KBM-7 (cell line): Measurements from ENCODE around the gene FAM118A.
"Not testable (repeated sequence)": the region's sequence is repeated elsewhere in the genome, so short reads cannot be mapped to it uniquely, and the experiment has no call there.

Experiments
- DNase-seq: peaks from one replicate; pipeline ENCODE4 v3.0.0-alpha.2; 2015
- in situ Hi-C: fragments of 300-500 bp; cut with MboI; formaldehyde crosslinking; loops from 2 replicates; pipeline ENCODE4 v1.14.3; 2020; ENCODE audit warnings: low sequenced_read_pairs, low pct_unique_long_range_greater_than_20kb, mixed read lengths

FAM118A gene

DNA sequence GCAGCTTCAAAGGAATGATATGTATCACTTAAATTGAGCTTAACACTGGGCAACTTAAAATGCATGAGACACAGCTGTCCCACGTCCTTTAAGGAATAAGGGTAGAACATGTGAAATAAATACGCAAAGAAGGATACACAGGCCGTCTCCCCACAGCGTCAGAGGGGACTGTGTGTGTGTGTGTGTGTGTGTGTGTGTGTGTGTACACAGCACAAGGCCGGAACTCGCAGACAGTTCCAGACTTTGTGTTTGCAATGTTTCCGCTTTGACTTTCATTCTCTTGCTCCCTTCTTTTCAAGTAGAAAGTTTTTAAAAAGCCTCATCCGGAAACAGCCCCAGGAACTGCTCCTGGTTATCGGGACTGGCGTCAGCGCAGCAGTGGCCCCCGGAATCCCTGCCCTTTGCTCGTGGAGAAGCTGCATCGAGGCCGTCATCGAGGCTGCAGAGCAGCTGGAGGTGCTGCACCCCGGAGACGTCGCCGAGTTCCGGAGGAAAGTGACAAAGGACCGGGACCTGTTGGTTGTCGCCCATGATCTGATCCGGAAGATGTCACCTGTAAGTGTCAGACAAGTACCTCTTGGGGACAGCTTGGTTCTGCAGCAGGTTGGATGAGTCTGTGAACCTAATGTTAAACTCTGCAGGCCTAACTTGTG lies 13.3 kb downstream of the FAM118A start:
- in situ Hi-C loops = no loop called here
- no peak for DNase-seq

DNA sequence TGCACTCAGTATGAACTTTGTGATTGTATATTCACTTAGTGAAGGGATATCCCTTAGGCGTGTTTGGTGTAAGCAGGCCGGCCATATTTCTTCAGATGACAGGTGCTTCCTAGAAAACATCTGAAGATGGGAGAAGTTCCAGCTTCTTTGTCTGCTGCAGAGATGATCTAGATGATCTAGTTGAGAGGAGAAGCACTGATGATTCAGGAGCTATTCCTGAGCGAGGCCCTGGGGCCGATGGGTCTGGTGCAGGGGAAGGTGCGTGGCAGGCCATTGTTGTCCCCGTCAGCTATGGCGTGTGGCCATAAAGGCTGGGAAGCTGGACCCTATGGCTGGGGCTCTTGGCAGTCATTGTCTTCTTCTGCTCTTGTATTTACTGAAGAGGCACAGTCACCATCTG lies 14.0 kb downstream of the FAM118A start:
- DNase-seq = no peak
- in situ Hi-C loops = no loop called here

DNA sequence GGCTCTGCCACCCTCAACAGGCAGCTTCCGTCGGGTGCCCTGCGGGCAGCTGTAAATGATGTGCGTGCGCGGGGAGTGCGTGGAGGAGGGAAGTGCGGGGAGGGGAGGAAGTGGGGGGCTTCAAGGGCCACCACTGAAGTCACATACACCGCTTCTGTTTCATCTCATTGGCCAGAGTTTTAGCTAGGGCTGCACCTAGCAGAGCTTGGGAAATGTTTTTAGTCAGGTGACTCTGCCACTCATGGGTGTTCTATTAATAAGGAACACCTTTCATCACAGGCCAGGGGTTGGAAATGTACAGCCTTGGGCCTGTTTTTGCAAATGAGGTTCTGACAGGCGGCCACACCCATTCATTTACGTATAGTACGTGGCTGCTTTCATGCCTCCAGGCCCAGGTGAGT lies 14.6 kb downstream of the FAM118A start:
- DNase-seq = no peak
- in situ Hi-C loops = no loop called here

DNA sequence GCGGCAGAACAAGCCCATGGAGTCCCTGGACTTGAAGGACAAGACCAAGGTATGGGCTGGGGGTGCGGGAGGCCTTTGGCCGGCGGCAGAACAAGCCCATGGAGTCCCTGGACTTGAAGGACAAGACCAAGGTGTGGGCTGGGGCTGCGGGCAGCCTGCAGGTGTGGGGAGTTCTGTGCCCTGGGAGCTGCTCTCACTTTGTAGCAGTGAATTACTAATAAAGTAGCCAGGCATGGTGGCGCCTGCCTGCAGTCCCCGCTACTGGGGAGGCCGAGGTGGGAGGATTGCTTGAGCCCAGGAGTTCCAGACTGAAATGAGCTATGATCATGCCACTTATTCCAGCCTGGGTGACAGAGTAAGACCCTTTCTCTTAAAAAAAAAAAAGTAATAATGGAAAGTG lies 18.5 kb downstream of the FAM118A start:
- in situ Hi-C loops, DNase-seq: not testable (repeated sequence)

DNA sequence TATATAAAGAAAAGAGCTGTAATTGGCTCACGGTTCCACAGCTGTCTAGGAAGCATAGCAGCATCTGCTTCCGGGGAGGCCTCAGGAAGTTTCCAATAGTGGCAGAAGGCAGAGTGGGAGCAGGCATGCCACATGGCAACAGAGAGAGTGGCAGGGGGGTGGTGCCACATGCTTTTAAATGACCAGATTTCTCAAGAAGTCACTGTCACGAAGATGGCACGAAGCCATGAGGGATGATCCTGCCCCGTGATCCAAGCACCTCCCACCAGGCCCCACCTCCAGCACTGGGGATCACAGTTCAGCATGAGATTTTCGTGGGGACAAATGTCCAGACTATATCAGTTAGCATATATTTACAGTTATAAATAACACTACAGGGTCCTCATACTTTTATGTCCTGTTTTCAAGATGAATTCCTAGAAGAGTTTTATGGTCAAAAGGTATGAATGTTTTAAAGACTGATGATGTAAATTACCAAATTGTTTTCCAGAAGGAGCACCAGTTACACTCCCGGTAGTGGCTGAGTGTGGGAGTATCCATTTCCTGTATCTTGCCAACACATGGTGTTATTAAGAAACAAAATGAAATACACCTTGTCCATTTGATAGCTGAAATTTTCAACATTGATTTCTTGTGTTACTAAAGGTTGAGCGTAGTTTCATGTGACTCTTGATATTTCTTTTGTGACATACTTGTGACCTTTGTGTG lies 19.2 kb downstream of the FAM118A start:
- in situ Hi-C loops = no loop called here
- peak; percentile 26 for DNase-seq

DNA sequence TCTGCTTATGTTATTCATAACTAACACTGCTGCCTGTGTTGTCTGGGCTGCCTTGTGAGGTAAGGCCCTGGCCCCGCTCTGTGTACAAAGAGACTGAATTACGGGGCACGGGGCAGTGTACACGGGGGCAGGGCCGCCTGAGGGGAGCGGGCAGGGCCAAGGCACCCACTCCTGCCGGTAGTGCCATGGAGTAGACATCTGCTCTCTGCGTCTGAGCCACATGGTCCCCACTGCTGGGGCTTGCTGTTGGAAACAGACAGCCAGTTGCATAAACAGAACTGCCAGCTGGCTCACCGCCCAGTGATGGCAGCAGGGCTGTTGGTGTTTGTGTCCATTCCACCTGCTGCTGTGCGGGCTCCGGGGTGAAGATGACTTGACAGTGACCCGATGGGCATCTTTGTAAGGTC lies 19.8 kb downstream of the FAM118A start:
- DNase-seq = no peak
- in situ Hi-C loops = no loop called here

DNA sequence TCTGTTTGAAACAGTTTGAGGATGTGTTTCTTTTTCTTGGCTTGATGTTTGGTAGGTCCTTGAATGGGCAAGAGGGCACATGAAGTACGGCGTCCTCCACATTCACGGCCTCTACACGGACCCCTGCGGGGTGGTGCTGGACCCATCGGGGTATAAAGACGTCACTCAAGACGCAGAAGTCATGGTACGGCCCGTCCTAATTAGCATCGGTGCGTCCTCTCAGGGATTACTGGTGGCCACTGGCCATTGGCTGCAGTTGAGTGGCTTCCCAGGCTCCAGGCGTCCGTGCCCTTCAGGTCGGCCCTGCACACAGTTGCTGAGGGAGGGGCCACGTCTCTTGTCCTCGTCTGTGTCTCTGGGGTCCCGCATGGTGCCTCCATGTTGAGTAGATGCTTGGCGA lies 20.8 kb downstream of the FAM118A start:
- in situ Hi-C loops = no loop called here
- DNase-seq = no peak

DNA sequence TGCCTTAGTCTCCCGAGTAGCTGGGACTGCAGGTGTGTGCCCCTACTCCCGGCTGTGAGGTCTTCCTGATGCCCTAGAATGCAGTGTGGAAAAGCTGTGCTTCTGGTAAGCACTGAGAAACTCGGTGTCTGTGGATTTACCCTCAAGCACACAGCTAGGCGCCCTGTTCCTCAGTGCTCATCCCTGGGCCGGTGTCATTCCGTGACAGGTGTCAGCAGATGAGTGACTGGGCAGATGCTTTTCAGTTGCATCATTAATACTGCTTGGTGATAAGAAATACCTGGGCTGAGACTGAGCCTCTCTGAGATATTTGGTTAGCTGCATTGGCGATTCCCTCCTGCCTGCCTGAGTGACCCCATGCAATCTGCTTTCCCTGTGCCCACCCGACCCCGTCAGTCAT lies 21.8 kb downstream of the FAM118A start:
- in situ Hi-C loops = no loop called here
- DNase-seq = no peak

DNA sequence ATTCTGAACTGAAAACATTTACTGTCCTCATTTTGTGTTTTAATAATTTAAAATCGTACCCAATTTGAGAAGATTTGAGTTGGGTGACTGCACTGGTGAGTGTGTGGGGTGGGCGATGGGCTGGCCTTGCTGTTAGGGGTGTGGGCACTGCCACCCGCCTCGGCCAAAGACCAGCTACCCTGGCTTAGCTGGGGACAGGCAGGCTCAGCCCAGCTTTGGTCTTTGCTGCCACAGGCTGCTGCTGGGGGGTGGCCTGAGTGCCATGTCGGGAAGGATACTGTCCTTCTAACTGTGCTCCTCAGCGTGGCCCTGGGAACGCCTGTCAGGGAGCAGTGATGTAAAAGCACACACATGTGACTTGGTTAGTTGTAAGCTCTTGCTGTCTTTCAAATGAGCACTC lies 22.3 kb downstream of the FAM118A start:
- in situ Hi-C loops = no loop called here
- no peak for DNase-seq

DNA sequence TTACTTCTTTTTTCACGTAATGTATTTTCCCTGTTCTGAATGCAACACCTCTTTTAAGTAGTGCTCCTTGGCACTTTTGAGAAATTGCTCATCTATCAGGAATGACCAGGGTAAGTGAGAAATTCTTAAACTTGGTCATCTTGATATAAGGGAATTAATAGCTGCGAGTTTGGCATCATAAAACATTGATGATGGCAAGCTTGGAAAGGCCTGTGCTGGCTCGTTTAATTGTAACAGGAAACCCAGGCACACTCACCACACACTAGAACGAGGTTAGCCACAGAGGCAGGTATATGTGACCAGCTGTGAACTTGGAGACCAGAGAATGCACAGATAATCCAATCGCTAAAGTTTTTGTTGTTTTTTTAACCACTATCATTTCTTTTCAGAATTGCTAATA lies 24.3 kb downstream of the FAM118A start:
- no peak for DNase-seq
- in situ Hi-C loops = no loop called here

DNA sequence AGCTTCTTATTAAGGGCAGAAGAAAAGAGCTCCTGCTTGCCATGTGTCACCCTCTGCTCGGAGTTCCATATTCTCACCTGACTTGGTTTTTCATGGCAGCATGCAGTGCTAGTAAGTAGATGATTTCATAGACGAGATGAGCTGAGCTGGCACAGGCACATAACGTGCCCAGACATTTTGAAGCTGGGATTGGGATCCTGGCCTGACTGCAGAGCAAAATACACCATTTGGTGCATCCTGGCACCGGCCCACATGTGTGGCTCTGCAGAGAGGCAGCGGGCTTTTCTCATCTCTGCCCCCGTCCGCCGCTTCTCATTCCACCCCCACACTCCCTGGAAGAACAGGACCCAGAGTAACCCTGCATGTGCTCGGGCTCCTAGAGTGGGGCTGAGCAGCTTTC lies 24.8 kb downstream of the FAM118A start:
- DNase-seq = no peak
- in situ Hi-C loops = no loop called here

DNA sequence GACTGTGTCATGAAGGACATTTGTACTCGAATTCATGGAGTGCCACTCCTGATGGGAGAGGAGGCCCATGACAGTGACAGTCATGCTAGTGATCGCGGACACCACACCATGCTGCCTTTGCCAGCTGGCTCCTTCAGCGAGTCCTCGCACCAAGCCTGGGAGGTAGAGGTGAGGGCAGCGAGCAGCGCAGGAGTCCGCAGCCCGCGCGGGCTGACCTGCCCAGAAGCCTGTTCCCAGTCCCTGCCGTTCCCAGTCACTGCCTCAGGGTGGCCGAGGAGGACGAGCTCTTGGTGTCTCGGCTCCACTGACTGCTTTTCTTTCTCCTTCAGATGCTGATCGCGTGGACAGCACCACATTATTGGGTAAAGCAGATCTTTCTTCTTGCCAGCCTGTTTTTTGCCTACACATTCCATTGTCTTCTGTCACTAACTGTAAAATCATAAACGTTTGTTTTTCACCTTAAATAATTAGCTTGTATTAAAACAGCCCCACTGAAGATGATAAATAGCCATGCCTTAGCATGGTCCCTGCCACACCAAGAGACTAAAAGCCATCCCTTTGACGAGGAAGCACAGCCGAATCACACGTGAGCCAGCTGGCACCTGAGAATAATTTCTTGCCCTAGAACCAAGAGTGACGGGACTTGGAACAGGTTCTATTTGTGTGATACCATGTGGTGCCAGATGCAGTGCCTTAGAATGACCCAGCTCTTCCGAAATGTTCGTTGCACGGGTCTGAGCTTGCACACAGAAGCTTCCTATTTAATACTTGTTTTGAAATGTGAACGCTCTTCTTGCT lies 25.5 kb downstream of the FAM118A start:
- in situ Hi-C loops = no loop called here
- no peak for DNase-seq

DNA sequence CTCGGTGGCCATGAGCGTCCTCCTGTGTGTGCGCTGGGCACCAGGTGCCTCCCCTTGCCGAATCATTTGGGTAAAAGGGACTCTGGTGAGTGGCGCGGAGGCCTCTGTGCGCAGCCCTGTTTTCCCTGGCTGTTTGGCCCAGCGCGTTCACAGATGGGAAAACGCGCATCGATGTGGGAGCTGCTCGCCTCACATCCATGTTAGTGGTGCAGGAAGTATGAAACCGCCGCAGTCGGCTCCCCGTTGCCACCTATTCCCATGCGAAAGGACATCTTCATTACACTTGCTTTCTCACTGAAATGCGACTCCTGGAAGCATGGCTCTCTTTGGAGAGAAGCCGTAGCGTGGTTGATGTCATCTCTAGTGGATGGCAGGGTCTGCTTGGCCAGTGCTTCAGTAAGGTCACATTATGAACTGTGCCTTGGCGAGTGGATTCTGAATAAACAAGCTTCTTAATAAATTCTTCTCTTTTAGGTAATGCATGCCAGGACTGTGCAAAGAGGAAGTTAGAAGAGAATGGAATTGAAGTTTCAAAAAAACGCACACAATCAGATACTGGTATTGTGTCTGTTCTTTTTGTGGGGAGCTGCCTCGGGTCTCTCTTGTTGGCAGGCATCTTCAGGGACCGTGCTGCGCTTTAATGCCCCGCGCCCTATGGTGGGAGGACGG lies 26.3 kb downstream of the FAM118A start:
- in situ Hi-C loops = no loop called here
- DNase-seq = no peak

DNA sequence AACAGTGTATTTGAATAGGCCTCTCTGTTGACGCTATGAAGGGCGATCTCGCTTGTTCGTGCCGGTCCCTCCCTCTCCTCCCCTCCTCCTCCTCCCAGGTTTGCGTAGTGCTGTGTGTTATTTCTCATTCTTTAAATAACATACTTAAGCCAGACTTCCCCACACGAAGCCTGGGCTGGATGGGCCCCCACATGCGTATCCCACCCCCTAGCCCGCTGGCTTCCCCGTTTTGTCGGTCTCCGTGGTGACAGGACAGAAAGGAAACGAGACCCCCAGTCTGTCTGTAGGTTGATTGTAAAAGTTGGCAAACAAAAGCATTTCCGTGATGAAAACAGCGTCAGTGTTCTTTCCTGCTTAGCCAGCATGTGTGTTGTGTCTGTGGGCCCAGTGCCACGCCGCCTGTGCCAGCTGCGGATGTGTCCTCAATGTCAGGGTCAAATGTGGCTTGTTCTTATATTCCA lies 27.3 kb downstream of the FAM118A start:
- DNase-seq = no peak
- in situ Hi-C loops = no loop called here

DNA sequence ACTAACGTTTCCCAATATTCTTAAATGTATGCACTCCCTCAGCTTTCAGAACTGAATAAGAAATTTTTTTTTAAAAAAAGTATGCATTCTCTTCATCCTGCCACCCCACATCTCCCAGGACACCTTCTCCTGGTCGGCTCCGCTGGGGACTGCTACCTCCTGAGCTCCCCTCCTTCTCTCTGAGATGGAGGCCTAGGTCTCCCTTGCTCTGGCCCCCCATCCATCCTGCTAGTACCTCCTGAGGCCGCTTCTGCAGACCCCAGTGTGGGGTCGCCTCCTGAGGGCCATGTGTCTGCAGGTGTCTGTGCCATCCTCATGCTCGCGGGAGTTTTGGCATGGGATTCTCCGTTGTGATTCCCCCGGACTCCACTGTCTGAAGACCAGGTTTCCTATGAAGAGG lies 27.8 kb downstream of the FAM118A start:
- in situ Hi-C loops = no loop called here

DNA sequence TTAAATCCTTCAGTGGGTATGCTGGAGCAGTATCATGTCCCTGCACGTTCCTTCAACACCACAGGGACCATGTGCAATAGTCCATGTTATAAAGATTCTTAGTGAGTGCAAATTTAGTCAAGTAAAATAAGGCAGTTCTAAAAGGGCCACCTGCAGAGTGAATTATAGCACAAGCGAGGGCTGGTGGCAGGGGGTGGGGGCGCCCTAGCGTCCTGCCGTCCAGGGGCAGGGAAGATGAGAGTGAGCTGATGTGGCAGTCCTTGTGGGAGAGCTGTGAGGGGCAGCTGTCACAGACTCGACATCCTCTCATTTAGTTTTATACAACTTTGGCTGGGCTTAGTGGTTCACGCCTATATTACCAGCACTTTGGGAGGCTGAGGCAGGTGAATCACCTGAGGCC lies 29.1 kb downstream of the FAM118A start:
- in situ Hi-C loops = no loop called here

More for the DNA sequence above, 27.8 kb downstream of the FAM118A start:
- no peak for DNase-seq

DNA sequence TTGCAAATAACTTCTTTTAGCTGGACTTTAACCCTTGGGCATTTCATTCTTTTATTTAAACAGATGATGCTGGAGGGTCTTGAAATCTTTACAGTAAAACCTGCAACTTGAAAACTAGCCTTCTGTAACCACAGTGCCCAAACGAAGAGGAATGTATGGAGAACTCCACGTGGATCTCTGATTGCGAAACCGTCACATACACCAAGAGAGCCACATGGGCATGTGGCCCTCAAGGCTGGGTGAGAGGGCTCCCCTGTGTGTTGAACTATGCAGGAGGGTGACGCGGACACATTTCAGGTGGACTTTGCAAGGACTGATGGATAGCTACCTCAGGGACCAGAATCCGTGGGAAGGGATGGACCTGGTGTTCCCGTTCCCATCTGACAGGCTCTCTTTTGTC lies 30.6 kb downstream of the FAM118A start:
- in situ Hi-C loops = no loop called here
- DNase-seq = no peak

More for the DNA sequence above, 29.1 kb downstream of the FAM118A start:
- no peak for DNase-seq

DNA sequence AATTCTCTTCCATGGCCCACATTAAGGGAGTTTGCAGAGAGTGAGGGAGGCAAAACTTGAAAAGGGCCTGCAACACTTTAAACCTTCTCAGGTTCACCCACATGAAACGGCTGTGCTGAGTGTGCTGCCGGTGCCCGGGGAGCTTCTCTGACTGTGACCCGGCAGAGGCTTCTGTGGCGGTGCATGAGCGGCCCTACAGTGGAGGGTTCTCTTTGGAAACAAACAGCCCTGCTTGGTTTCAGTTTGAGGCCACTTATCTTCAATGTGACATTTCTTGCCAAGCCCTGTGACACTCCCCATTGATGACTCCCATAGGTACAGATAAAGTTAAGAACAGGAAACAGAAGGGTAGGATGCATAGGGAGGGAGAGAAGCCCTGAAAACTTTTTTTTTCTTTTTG lies 31.8 kb downstream of the FAM118A start:
- in situ Hi-C loops = no loop called here
- no peak for DNase-seq

DNA sequence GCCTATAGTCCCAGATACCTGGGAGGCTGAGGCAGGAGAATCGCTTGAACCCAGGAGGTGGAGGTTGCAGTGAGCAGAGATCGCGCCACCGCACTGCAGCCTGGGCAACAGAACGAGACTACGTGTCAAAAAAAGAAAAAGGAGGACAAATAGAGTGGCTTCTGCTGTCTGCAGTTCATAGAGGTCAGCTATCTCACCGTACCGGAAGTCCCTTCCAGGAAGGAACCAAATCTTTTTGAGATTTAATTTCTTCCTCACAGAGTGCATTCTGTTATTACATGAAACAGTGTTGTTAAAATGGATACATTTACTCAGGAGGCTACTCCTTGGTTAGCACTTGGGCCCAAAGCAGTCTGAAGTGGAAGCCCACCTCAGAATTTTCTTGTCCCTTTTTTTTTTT lies 33.4 kb downstream of the FAM118A start:
- in situ Hi-C loops = no loop called here

DNA sequence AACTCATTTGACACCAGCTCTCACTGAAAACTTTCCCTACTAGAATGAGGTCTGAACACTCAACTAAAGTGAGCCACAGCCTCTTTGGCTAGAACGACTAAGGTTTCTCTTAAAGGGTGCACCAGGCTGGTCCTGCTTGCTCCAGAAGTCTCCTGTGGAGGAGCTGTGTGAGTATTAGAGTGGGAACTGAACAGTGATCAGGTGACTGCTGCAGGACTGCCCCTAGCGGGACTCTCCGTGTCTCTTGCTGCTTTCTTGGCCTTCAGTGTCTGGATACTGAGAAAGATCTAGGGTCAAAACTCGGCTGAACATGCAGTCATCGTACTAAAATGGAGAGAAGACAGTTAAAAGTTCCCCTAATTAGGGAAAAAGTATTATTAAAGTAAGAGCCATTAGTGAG lies 34.6 kb downstream of the FAM118A start:
- in situ Hi-C loops = no loop called here

More for the DNA sequence above, 33.4 kb downstream of the FAM118A start:
- DNase-seq = no peak

More for the DNA sequence above, 34.6 kb downstream of the FAM118A start:
- DNase-seq = no peak
